Endometrium (tissue), 2 donors: ENCODE measurements around the gene FAM98C.
"Not testable (repeated sequence)": the region's sequence is repeated elsewhere in the genome, so short reads cannot be mapped to it uniquely, and the experiment has no call there.

Source experiments
- FAIRE-seq: peaks from 2 replicates; lab custom pipeline; 2012; peaks lifted over from hg19 to GRCh38; lab: Jason Lieb, UNC
- donor health status: control.
- donor health status: control.

FAM98C gene

DNA sequence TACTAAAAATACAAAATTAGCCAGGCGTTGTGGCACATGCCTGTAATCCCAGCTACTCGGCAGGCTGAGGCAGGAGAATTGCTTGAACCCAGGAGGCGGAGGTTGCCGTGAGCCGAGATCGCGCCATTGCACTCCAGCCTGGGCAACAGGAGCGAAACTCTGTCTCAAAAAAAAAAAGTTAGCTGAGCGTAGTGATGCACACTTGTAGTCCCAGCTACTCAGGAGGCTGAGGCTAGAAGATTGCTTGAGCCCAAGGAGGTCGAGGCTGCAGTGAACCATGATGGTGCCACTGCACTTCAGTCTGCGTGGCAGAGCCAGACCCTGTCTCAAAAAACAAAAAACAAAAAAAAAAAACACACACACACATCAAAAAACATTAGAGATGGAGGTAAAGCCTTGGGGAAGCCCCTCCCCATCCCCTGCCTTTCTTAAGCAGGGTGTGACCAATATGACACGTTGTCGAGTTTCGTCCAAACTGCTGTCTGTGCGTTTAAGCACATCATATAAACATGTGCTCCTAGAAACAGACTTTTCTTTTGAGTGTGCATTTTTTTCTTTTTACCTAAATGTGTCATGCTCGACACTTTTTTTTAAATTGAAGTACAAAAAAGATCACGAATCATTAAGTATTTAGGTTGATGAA lies 24.3 kb downstream of the FAM98C start:
- FAIRE-seq, result not testable (repeated sequence)

DNA sequence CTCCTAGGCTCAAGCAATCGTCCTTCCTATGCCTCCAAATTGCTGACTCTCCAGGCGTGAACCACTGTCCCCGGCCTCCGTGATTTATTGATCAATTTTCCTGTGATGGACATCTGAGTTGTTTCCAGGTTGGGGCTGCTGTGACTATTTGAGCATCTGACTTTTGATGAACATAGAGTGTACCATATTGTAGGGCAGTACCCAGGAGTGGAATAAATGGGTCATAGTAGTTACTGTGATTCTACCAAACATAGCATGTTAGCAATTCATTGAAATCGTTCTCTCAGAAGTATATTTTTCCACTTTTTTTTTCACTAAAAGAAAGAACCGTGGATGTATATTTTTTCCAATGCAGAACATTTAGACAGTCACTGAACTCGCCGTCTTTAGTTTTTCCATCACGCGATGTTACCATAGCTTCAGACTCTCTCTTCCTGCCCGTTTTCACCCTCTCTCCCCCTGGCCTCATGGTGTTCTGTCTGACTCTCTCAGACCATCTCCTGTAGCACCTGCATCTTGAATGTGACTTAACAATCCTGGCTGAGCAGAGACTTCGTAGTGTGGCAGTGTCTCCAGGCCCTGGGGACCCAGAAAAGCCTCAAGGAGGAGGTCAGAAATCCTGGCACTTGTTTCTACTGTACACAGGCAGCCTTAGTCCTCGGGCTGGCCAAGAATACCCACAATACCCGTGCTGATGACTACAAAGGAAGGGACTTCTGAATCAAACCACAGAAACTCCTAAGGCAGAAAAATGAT lies 26.3 kb downstream of the FAM98C start:
- no peak for FAIRE-seq

DNA sequence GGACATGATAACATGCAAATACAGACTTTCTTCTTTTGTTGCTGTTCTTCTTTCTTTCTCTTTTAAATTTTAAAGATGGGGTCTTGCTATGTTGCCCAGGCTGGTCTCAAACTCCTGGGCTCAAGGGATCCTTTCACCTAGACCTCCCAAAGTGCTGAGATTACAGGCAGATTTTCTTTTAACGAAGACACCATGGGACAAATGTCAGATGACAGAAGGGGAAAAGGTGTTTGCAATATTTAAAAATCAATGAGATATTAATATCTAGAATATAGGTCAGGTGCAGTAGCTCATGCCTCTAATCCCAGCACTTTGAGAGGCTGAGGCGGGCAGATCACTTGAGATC lies 26.9 kb downstream of the FAM98C start:
- FAIRE-seq, result no peak

DNA sequence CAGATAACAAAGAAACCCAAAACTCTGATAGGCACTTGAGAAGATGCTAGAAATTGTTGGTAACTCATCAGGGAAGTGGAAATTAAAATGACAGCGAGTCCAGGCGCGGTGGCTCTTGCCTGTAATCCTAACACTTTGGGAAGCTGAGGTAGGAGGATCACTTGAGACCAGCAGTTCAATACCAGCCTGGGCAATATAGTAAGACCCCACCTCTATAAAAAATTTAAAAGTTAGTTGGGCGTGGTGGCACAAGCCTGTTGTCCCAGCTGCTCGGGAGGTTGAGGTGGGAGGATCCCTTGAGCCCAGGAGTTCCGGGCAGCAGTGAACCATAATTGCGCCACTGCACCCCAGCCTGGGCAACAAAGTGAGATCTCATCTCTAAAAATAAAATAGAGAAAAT lies 28.0 kb downstream of the FAM98C start:
- FAIRE-seq, result no peak

DNA sequence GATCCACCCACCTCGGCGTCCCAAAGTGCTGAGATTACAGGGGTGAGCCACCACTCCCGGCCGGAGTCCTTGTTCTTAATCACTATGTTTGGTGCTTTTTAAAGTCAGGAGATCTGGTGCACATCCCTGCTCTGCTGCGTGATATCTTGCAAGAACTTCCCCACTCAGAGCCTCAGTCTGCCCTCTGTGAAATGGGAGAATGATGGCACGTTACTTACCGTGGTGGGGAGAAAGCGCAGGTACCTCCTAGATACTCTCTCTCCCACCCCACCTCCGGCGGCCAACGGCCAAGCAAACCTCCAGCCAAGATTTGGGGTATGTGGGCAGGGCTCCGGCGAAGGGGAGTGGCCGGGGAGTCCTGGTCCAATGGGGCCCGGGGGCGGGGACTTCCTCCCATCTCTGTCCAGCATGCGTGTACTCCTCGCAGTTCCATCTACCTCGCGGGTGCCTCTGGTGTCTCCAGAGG lies 30.4 kb downstream of the FAM98C start, which contains the start of gene RYR1:
Gene RYR1, plus strand, starts transcription at position 424 of the 466 bp plus-strand sequence. CDS start 139 bp downstream, outside the sequence.
- no peak for FAIRE-seq

DNA sequence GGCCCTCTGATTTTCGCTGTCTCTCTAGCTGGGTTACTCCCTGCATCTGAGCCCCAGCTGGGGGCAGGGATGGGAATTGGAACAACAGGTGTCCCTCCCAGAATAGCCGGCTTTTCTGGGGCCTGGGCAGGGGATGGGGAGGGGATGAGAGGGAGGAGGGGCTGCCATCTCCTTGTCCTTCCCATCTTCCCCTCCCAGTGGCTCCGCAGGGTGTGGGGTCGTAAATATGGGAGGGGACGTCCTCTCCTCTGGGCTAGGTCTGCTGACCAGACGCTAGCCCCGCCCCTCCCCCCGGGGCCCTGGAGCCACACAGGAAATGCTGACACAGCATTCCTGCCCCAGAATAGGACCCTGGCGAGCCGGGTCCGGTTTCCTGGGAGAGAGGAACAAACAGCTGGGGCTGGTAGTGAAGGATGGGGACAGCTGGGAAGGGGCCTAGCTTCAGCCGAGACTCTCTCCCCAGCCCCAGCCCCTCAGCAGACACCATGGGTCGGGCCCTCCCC lies 31.7 kb downstream of the FAM98C start:
- FAIRE-seq, result no peak

DNA sequence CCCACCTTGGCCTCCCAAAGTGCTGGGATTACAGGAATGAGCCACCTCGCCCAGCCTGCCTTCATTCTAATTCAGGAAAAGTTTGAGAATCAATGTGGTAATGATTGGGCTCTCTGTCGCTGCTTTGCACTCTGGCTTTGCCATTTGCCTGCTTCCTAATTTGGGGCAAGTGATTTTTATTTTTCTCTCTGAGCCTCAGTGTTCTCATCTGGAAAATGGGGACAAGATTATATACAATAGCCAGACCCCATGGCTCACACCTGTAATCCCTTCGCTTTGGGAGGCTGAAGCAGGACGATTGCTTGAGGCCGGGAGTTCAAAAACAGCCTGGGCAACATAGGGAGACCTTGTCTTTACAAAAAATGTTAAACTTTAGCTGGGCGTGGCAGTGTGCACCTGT lies 34.4 kb downstream of the FAM98C start:
- no peak for FAIRE-seq

DNA sequence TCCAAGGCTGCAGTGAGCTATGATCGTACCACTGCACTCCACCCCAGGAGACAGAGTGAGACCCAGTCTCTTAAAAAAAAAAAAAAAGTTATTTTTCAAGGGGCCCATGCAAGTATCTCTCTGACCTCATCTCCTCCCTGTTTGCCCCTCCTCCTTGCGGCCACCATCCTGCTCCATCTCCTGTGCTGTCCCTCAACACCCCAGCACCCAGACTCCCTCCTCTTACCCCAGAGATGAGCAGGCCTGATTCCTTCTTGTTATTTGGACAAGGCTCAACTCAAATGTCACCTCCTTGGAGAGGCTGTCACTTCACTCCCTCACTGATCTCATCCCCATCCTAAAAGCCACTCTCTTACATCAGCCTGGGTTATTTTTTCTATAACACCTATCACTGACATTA lies 35.0 kb downstream of the FAM98C start:
- no peak for FAIRE-seq

DNA sequence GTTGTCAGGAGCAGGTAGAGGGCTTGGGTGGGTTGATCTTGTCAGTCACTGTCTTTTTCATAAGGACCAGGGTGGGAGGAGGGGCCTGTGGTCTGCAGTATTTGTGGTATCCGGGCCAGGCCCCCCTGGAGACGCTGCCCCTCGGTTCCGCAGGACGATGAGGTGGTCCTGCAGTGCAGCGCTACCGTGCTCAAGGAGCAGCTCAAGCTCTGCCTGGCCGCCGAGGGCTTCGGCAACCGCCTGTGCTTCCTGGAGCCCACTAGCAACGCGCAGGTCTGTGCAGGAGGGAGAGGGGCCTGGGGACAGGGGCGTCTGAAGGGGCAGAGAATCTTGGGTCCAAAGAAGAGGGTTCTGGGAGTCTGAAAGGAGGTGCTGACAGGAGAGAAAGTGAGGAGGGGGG lies 37.7 kb downstream of the FAM98C start:
- FAIRE-seq, result no peak

DNA sequence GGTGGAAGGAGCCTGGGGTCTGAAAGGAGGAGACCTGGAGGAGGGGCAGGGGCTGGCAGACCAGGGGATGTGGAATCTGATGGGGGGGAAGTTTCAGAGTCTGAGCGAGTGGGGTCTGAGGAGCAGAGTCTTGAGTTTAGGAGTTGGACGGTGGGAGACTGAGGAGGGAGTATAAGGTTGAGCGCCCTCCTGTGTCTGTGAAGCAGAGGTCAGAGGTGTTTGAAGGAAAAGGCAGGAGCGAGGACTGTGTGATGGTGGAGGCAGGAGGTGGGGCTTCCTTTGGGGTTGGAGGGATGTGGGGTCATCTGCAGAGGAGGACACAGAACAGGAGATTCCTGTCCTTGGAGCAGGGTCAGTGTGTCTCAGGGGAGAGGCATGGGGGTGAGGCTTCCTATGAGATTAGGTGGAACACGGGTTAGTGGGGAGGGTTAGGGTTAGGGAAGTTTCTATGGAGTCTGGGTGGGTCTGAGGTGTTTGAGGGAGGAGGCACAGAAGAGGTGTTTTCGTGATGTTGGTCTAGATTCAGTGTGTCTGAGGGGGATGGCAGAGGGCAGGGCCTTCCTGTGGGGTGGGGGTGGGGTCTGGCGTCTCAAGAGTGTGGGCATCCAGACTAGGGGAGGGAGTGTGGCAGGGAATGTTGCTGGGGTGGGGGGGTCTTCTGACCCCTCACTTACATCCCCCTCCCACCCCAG lies 38.9 kb downstream of the FAM98C start:
- no peak for FAIRE-seq

DNA sequence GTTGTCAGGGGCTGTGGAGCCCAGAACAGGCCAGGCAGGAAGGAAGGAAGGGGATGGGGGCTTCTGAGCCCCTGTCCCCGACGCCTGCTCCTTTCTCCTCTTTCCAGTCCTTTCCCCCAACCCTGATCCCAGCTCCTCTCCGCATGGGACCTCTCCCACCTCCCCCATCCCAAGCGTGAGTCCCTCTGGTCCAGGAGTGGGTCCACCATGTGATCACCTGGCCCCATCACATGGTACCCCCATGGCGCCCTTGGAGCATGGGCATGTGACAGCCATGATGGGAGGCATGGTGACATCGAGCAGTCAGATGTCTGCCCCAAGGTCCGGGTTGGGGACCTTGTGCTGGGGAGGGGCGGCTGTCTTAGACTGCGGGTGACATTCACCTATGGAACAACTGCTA lies 39.8 kb downstream of the FAM98C start:
- no peak for FAIRE-seq

DNA sequence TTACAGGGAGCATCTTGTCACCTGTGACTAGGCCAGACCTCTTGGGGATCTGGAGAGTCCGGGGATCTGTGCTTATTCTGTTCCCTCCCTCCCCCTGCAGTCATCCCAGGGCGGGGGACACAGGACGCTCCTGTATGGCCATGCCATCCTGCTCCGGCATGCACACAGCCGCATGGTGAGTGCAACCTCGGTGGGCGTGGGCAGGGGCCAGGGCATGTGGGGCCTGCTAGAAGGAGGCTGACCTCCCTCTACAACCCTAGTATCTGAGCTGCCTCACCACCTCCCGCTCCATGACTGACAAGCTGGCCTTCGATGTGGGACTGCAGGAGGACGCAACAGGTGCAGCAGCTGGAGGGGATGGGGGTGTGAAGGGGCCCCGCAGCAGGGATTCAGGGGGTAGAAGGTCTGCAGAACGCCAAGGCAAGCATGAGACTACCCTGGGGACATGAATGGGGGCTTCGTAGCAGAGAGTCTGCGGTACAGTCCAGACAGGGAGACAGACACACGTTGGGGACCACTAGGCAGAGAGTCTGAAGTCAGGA lies 40.6 kb downstream of the FAM98C start:
- no peak for FAIRE-seq

DNA sequence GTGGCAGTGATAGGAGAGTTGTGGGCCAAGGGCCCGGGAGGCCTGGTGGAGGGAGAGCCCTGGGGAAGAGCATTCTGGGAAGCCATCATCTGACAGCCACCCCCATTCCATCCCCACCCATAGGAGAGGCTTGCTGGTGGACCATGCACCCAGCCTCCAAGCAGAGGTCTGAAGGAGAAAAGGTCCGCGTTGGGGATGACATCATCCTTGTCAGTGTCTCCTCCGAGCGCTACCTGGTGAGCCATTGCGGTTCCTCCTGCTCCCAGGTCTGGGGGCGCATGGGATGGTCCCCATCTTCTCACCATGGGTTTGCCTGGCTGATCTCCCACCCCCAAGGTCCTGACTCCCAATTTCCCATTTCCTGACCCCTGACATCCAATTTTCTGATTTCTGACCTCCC lies 41.1 kb downstream of the FAM98C start:
- FAIRE-seq, result no peak

DNA sequence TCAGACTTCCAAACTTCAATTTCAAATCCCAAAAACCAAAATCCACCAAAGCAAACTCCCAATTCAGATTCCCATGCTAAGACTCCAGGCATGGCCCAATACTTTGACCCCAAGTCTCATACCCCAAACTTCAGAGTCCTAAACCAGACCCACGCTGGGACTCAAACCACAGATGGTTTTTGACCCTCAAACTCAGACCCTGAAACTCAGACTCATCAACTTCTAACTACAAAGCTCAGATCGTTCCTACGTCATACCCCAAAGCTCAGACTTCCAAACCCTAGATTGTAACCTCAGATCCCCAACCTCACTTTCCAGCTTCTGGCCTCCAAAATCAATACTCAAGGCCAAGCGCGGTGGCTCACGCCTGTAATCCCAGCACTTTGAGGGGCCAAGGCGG lies 42.5 kb downstream of the FAM98C start:
- FAIRE-seq, result no peak

DNA sequence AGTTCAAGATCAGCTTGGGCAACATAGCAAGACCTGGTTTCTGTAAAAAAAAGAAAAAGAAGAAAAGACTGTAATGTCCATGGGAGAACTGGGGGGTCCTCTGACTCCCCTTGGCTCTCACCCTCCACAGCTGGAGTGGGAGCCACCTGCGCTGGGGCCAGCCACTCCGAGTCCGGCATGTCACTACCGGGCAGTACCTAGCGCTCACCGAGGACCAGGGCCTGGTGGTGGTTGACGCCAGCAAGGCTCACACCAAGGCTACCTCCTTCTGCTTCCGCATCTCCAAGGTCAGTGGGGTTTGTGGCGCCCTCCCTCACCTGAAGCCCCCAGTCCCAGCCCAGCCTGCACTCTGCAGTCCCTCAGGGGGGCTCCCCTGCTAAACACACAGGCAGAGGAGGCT lies 45.3 kb downstream of the FAM98C start:
- no peak for FAIRE-seq

DNA sequence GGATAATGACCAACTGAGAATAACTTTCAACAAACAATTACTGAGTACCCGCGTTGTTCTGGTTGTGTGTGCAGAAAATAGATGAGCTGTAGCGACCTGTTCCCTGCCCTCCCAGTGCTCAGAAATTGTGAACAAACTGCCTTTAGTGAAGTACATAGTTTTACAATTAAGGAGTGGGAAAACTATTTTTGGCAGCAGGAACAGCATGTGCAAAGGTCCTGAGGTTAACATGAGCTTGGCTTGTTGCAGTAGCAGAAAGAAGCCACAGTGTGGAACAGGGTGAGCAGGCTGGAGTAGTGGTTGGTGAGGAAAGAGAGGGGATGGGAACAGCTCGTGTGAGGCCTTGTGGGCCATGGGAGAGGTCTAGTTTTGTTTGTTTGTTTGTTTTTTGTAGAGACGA lies 46.6 kb downstream of the FAM98C start:
- FAIRE-seq, result no peak

DNA sequence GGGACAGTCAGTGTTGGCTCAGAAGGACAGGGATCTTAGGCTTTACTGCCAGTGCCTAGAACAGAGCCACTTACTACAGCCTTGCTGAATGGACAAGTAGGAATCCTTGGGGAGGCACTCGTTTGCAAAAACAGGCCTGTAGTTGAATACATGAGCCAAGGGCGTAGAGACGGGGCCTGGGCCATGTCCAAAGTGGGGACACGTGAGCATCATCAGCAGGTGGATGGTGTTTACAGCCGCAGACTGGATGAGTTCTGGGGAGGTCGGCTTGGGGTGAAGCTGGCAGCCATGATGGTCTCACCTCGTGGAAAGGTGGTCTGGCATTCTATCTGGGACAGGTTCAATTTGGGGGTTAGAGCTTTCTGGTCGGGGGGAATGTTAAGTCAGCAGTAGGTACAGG lies 48.1 kb downstream of the FAM98C start:
- no peak for FAIRE-seq

DNA sequence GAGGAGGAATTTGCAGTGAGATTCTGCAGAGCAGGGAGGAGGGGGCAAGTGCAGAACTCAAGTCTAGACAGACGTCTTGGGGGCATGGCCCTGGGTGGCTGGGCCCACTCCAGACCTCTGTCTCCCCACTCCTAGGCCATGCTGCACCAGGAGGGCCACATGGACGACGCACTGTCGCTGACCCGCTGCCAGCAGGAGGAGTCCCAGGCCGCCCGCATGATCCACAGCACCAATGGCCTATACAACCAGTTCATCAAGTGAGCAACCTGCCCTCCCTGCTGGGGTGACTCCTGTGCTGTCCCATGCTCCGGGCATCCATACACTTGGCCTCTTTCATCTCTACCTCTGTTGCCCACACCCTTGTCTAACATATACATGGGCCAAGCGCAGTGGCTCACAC lies 48.7 kb downstream of the FAM98C start:
- no peak for FAIRE-seq

DNA sequence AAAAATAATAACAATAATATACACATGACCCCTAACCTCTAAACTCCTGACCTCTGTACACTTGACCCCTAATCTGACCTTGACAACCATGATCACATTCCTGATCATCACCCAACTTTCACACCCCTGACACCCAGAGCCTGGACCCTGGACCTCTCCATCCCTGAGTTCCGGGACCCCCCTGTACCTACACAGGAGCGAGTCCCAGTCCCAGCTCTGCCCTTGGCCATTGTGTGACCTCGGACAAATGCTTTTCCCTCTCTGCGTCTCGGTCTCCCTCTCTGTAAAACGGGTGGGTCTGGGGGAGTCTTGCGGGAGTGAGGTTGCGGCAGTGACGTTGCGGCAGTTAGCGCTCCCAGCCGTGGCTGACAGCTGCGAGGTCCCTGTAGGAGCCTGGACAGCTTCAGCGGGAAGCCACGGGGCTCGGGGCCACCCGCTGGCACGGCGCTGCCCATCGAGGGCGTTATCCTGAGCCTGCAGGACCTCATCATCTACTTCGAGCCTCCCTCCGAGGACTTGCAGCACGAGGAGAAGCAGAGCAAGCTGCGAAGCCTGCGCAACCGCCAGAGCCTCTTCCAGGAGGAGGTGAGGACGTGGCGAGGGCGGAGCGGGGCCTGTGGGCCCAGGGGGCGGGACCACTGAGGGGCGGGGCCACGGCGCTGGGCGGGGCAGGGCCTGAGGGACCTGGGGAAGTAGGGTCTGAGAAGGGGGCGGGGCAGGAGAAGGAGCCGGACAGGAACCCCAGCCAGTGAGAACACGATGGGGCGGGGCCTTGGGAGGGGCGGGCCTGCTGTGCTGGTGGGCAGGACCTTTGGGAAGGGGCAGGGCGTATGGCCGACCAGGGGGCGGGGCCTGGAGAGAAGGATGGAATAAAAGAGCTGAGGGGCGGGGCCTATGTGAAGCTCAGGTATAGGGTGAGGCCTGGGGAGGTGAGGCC lies 49.8 kb downstream of the FAM98C start:
- no peak for FAIRE-seq

DNA sequence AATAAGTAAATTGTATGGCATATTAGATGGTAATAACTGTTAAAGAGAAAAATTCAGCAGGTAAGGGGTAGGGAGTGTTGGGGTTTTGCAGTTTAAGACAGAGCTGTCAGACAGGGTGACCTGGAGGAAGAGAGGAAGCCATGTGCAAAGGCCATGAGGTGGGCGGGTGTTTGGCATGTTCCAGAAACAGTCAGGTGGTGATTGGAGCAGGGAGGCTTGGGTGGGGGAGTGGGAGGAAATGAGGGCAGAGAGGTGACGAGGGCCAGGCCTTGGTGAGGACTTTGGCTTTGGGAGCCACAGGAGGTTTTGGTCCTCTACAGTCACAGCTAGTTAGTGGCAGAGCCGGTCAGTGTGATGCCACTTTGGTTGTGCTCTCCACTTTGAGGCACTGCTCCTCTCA lies 50.7 kb downstream of the FAM98C start:
- no peak for FAIRE-seq

DNA sequence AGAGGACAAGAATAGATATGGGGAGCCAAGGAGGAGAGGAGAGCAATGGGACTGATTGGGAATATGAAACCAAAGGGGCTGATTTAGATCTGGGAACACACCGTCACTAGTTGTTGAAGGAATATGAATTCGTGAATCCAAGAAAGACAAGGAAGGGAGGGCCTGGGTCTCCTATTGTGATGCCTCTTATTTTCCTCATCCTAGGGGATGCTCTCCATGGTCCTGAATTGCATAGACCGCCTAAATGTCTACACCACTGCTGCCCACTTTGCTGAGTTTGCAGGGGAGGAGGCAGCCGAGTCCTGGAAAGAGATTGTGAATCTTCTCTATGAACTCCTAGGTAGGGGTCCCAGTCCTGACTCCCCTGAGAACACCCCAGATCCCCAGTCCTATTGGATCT lies 52.1 kb downstream of the FAM98C start:
- FAIRE-seq, result no peak

DNA sequence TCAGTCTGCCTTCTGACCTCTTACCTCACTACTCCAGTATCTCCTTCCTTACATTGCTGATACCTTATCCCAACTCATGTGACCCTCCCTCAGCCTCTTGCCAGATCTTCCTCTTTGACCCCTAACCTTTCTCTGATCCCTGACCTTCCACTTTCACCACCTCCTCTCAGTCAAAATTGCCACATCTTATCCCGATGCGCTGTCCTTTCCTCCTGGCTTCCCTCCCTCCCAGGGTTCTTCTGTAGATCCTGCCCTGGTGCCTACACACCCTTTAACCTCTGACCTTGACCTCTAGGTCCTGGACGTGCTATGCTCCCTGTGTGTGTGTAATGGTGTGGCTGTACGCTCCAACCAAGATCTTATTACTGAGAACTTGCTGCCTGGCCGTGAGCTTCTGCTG lies 54.3 kb downstream of the FAM98C start:
- FAIRE-seq, result no peak
